Stimulated activated CD4-positive, alpha-beta T cell treated with anti-CD3 and anti-CD28 coated beads, Interleukin-4, amount 100 ng/mL, for 48 hours (primary cell): ENCODE data around the gene NEMF.
"Not testable (repeated sequence)": the region's sequence is repeated elsewhere in the genome, so short reads cannot be mapped to it uniquely, and the experiment has no call there.

ENCODE experiments used
- DNase-seq, 2 donors: peaks; one replicate each; pipeline ENCODE4 v3.0.0-alpha.2; 2020; ENCODE audit warnings: low read depth in 2 of 2

The NEMF gene

GRCh38 chr14:49852301-49853157 lies at the start of gene NEMF:
NEMF (minus strand) TSS chr14:49852788; CDS start chr14:49852753, 35 bp downstream.
- DNase-seq, result peak; percentile 71 to 76

- no peak for DNase-seq
Observed at GRCh38 chr14:49900973-49901372, 48.4 kb upstream of the NEMF start.

- no peak for DNase-seq
Observed at GRCh38 chr14:49898485-49898884, 45.9 kb upstream of the NEMF start.

- no peak for DNase-seq
Observed at GRCh38 chr14:49897965-49898364, 45.4 kb upstream of the NEMF start.

- DNase-seq, result no peak
Observed at GRCh38 chr14:49897414-49897813, 44.8 kb upstream of the NEMF start.

GRCh38 chr14:49896966-49897365 lies 44.4 kb upstream of the NEMF start:
- no peak for DNase-seq

- DNase-seq, result not testable (repeated sequence)
Observed at GRCh38 chr14:49896272-49896671, 43.7 kb upstream of the NEMF start.

- DNase-seq, result no peak
Observed at GRCh38 chr14:49895480-49895879, 42.9 kb upstream of the NEMF start.

- DNase-seq, result not testable (repeated sequence)
Observed at GRCh38 chr14:49894214-49895107, 41.9 kb upstream of the NEMF start.

- DNase-seq, result peak; percentile 80 to 85
Observed at GRCh38 chr14:49893309-49894213, 41.0 kb upstream of the NEMF start.

- peak; percentile 97 for DNase-seq
Observed at GRCh38 chr14:49892636-49893308, 40.2 kb upstream of the NEMF start, which contains the start of gene ARF6. ARF6 (plus strand) TSS chr14:49893082; CDS start chr14:49893737, 655 bp downstream.

- peak; percentile 26 to 31 for DNase-seq
Observed at GRCh38 chr14:49892301-49892635, 39.7 kb upstream of the NEMF start.

GRCh38 chr14:49888293-49888692 lies 35.7 kb upstream of the NEMF start:
- no peak for DNase-seq

- no peak for DNase-seq
Observed at GRCh38 chr14:49886523-49886922, 33.9 kb upstream of the NEMF start.

- DNase-seq, result no peak
Observed at GRCh38 chr14:49882826-49883694, 30.5 kb upstream of the NEMF start.

- no peak for DNase-seq
Observed at GRCh38 chr14:49881350-49882001, 28.9 kb upstream of the NEMF start.

GRCh38 chr14:49880267-49881064 lies 27.9 kb upstream of the NEMF start:
- DNase-seq, result no peak

GRCh38 chr14:49879646-49880204 lies 27.1 kb upstream of the NEMF start:
- peak; percentile 46 to 60 for DNase-seq
